Astrocyte of the spinal cord (primary cell): ENCODE results near the gene CTTNBP2.

Experiments
- DNase-seq: peaks from one replicate; pipeline ENCODE4 v3.0.0; 2011; ENCODE audit warnings: low read depth, low spot score
- H3K4me3 ChIP-seq: 2 replicates; pipeline ENCODE4 v1.5.1; 2011; ENCODE audit warnings: low read depth, mild to moderate bottlenecking, low read length, moderate library complexity
- CTCF ChIP-seq: IDR thresholded peaks from 2 replicates; pipeline ENCODE4 v1.5.1; 2012; ENCODE audit warnings: low read depth, mild to moderate bottlenecking, low read length, inconsistent platforms
- in situ Hi-C: cut with HindIII; loops from 2 replicates; pipeline ENCODE4 v1.10.0; 2017; ENCODE audit warnings: low sequenced_read_pairs

Gene CTTNBP2

DNA sequence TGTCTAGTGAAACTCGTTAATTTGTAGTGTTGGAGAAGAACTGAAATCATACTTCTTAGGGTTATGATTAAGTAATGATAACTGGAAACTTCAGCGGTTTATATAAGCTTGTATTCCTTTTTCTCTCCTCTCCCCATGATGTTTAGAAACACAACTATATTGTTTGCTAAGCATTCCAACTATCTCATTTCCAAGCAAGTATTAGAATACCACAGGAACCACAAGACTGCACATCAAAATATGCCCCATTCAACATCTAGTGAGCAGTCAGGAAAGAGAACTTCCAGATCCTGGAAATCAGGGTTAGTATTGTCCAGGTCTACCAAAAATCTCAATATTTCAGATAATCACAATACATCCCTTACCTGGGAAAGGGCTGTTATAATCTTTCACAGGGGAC lies 205.8 kb downstream of the CTTNBP2 start:
- in situ Hi-C loops: no loop called here
- DNase-seq: peak; percentile 40

GRCh38 chr7:117666689-117667088 lies 206.6 kb downstream of the CTTNBP2 start:
- TF ChIP-seq CTCF: no peak
- no peak overlapping the region for H3K4me3 ChIP-seq
- in situ Hi-C loops: no loop called here
- no peak for DNase-seq

More for the DNA sequence above, 205.8 kb downstream of the CTTNBP2 start:
- TF ChIP-seq CTCF: no peak
- H3K4me3 ChIP-seq: no peak overlapping the region

DNA sequence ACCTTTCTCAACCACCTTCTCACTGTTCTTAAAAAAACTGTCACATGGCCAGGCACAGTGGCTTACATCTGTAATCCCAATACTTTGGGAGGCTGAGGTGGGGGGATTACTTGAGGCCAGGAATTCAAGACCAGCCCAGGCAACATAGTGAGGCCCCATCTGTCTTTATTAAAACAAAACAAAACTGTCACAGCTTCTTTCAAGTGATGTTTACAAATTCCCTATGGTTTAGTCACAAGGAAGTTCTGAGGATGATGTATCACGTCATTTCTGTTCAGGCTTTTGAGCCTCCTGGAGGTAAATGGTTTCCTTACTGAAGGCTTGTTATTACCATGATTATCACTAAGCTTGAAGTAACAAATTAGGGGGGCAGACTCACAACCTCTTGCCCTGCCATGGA lies 207.2 kb downstream of the CTTNBP2 start:
- DNase-seq: peak; percentile 69
- TF ChIP-seq CTCF: peak; percentile 2
- H3K4me3 ChIP-seq: no peak overlapping the region
- in situ Hi-C loops: no loop called here

DNA sequence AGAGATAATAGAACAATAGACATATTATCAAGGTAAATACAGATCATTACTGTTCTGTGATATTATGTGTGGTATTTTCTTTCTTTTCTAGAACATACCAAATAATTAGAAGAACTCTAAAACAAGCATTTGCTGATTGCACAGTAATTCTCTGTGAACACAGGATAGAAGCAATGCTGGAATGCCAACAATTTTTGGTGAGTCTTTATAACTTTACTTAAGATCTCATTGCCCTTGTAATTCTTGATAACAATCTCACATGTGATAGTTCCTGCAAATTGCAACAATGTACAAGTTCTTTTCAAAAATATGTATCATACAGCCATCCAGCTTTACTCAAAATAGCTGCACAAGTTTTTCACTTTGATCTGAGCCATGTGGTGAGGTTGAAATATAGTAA lies 207.9 kb downstream of the CTTNBP2 start:
- peak; percentile 16 for DNase-seq
- no peak for TF ChIP-seq CTCF
- in situ Hi-C loops: no loop called here
- no peak overlapping the region for H3K4me3 ChIP-seq

DNA sequence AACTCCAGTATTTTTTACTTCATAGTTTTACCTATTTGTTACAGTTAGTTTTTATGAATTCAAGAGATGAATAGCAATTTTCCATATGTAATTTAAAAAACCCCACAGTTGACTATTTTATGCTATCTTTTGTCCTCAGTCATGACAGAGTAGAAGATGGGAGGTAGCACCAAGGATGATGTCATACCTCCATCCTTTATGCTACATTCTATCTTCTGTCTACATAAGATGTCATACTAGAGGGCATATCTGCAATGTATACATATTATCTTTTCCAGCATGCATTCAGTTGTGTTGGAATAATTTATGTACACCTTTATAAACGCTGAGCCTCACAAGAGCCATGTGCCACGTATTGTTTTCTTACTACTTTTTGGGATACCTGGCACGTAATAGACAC lies 209.2 kb downstream of the CTTNBP2 start:
- no peak for DNase-seq
- no peak for TF ChIP-seq CTCF
- H3K4me3 ChIP-seq: no peak overlapping the region
- in situ Hi-C loops: no loop called here

DNA sequence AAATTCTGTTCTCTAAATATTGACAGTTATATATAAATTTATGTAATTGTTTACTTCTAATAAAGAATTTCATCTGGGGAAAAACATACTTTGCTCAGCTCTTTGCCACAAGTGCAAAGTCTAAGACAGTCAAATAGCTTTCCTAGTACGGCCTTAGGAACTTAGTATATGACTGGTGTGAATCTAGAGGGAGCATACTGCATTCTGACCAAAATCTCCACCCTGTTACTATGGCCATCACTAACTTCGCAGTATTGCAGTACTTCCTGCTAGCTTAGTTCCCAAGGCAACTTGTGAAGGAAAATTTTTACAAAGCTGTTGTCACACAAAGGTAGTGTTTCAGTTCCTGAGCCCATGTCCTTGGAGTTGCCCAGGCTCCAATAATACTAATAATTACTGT lies 211.9 kb downstream of the CTTNBP2 start:
- no peak for DNase-seq
- TF ChIP-seq CTCF: no peak
- in situ Hi-C loops: no loop called here

More for the DNA sequence above, 211.9 kb downstream of the CTTNBP2 start:
- no peak overlapping the region for H3K4me3 ChIP-seq
